HFF-Myc (cell line): ENCODE results near the gene NUDT1.
"Not testable (repeated sequence)": the region's sequence is repeated elsewhere in the genome, so short reads cannot be mapped to it uniquely, and the experiment has no call there.

Experiments
- DNase-seq: peaks from one replicate; pipeline ENCODE4 v3.0.0-alpha.2; 2011; ENCODE audit warnings: low read depth; ENCODE audit errors: extremely low read depth
- H3K4me3 ChIP-seq: replicated peaks from 2 replicates; pipeline ENCODE4 v1.5.1; 2011; ENCODE audit warnings: low read depth, mild to moderate bottlenecking, control low read depth, low read length
- TF ChIP-seq, protein P1 (sequence below): IDR thresholded peaks from 2 replicates; pipeline ENCODE4 v1.5.1; 2012; ENCODE audit warnings: mild to moderate bottlenecking, low read depth, low read length, control low read depth; ENCODE audit errors: missing control alignments

The NUDT1 gene

DNA sequence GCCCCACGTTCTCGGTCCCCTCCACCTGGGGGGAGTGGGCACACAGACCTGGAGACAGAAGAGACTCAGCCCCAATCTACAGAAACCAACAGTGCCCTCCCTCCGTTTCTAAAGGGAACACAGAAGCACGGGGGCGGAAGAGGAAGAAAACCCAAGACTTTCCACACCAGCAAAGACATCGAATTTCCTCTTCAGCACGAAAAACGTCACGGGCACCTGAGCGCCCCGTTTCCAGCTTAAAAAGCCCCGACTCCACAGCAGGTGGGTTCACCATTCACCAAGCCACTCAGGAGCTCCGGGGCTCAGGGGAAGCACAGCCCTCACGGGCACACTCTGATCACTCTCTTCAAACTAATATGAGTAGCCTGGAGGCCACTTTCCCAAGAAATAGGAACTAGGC, 19.6 kb downstream of the NUDT1 start:
- TF ChIP-seq, protein P1, sequence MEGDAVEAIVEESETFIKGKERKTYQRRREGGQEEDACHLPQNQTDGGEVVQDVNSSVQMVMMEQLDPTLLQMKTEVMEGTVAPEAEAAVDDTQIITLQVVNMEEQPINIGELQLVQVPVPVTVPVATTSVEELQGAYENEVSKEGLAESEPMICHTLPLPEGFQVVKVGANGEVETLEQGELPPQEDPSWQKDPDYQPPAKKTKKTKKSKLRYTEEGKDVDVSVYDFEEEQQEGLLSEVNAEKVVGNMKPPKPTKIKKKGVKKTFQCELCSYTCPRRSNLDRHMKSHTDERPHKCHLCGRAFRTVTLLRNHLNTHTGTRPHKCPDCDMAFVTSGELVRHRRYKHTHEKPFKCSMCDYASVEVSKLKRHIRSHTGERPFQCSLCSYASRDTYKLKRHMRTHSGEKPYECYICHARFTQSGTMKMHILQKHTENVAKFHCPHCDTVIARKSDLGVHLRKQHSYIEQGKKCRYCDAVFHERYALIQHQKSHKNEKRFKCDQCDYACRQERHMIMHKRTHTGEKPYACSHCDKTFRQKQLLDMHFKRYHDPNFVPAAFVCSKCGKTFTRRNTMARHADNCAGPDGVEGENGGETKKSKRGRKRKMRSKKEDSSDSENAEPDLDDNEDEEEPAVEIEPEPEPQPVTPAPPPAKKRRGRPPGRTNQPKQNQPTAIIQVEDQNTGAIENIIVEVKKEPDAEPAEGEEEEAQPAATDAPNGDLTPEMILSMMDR, result no peak
- H3K4me3 ChIP-seq, result no peak overlapping the region
- no peak for DNase-seq

DNA sequence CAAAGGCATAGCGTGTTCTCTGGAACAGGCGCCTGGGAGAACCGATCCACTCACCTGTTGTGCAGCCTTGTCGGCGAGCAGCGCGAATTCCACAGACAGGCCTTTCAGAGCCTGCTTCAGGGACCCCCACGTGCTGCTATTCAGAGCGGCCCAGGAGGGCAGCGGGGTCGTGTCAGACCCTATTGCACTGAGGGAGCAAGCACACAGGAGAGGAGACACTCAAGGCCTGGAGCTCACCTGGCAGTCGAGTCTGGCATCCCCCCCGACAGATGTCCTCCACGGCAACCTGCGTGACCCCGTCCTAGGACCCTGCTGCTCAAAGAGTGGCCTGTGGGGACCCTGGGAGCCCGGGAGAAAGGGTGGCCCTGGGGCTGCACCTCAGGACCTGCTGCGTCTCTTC, 21.1 kb downstream of the NUDT1 start:
- no peak overlapping the region for H3K4me3 ChIP-seq
- DNase-seq, result no peak
- TF ChIP-seq, protein P1, result no peak

GRCh38 chr7:2264158-2264557, 22.1 kb downstream of the NUDT1 start:
- TF ChIP-seq, protein P1, result no peak
- no peak for DNase-seq
- no peak overlapping the region for H3K4me3 ChIP-seq

GRCh38 chr7:2266911-2267310, 24.9 kb downstream of the NUDT1 start:
- H3K4me3 ChIP-seq, result no peak overlapping the region
- no peak for DNase-seq
- TF ChIP-seq, protein P1, result no peak

DNA sequence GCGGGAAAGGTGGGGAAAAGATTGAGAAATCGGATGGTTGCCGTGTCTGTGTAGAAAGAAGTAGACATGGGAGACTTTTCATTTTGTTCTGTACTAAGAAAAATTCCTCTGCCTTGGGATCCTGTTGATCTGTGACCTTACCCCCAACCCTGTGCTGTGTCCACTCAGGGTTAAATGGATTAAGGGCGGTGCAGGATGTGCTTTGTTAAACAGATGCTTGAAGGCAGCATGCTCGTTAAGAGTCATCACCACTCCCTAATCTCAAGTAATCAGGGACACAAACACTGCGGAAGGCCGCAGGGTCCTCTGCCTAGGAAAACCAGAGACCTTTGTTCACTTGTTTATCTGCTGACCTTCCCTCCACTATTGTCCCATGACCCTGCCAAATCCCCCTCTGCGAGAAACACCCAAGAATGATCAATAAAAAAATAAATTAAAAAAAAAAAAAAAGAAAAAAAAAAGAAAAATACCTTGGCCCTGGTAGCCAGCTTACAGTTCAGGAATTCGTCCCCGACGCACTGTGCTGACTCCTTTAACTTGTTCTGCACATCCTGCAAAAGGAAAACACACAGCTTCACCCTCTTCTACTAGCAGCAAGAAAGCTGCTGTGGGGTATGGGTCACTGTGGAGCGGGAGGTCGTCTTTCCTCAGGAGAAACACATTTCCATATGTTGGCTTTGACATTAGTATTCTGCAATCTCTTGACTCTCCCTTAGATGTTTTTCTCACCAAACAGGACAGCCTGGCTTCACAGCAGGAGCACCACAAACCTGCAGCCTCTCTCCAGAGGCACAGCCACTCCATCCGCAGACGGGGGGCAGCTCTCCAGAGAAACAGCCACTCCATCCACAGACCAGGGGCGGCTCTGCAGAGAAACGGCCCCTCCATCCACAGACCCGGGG, 27.3 kb downstream of the NUDT1 start:
- DNase-seq, H3K4me3 ChIP-seq: not testable (repeated sequence)

DNA sequence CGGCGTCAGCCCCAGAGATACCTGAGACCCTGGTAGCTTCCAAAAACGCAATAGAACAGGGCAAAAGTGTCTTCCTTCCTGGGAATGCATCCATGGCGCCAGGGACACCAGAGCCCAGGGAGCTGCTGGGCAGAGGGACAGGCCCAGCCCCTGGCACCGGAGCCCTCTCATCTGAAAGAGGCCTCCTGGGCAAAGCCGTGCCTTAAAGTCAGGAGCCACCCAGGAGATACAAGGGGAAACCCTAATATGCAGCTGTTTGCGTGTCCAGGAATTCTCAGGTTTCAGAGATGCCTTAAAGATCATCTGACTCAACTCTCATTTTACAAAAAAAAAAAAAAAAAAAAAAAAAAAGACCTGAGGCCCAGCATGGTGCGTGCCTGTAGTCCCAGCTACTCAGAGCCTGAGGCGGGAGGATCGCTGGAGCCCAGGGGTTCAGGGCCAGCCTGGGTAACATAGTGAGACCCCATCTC, 28.0 kb downstream of the NUDT1 start:
- DNase-seq, result no peak
- no peak overlapping the region for H3K4me3 ChIP-seq
- TF ChIP-seq, protein P1, result no peak

DNA sequence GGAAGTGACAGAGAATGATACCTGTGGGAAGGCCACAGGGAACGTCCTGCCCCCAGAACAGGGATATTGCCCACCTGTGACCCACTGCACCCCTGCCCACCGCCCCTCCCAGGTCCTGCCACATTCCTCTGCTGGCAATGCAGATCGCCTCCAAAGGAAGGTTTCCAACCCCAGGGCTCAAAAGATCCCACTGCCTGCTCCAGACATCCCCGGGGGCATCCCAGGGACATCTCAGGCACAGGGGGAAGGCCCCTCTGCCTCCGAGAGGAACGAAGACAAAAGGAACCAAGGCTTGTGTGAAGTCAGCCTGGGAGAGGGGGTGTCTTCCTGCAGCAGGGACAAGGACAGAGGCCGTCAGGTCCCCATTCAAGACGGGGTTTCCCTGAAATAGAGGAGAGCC, 28.5 kb downstream of the NUDT1 start:
- no peak overlapping the region for H3K4me3 ChIP-seq
- DNase-seq, result no peak
- TF ChIP-seq, protein P1, result no peak
